Fibroblast of pulmonary artery (primary cell): ENCODE measurements around the gene DRAM2.

Source experiments
- DNase-seq: peaks from one replicate; pipeline ENCODE4 v3.0.0-alpha.2; 2010; ENCODE audit warnings: low read depth
- H3K4me3 ChIP-seq: replicated peaks from 2 replicates; pipeline ENCODE4 v1.5.1; 2011; ENCODE audit warnings: low read depth, mild to moderate bottlenecking, control low read depth, low read length, moderate library complexity
- CTCF ChIP-seq: IDR thresholded peaks from 2 replicates; pipeline ENCODE4 v1.5.1; 2011; ENCODE audit warnings: mild to moderate bottlenecking, control low read depth, low read length, inconsistent platforms; ENCODE audit errors: missing control alignments

The DRAM2 gene

GRCh38 chr1:111175349-111175748 is 35.5 kb upstream of the DRAM2 start:
- no peak overlapping the region for H3K4me3 ChIP-seq
- DNase-seq = no peak
- TF ChIP-seq CTCF = no peak

- H3K4me3 ChIP-seq = no peak overlapping the region
- DNase-seq = no peak
- no peak for TF ChIP-seq CTCF
Observed at GRCh38 chr1:111174070-111174469, 34.2 kb upstream of the DRAM2 start.

GRCh38 chr1:111172463-111172862 is 32.6 kb upstream of the DRAM2 start:
- no peak for TF ChIP-seq CTCF
- H3K4me3 ChIP-seq = no peak overlapping the region
- DNase-seq = no peak

GRCh38 chr1:111164151-111164550 is 24.3 kb upstream of the DRAM2 start:
- no peak for TF ChIP-seq CTCF
- DNase-seq = no peak
- no peak overlapping the region for H3K4me3 ChIP-seq

GRCh38 chr1:111163363-111163762 is 23.5 kb upstream of the DRAM2 start:
- DNase-seq = no peak

GRCh38 chr1:111162488-111162880 is 22.6 kb upstream of the DRAM2 start:
- TF ChIP-seq CTCF = no peak
- H3K4me3 ChIP-seq = no peak overlapping the region
- no peak for DNase-seq

More at GRCh38 chr1:111163363-111163762, 23.5 kb upstream of the DRAM2 start:
- no peak overlapping the region for H3K4me3 ChIP-seq
- no peak for TF ChIP-seq CTCF

- no peak overlapping the region for H3K4me3 ChIP-seq
- peak; percentile 12 for DNase-seq
- TF ChIP-seq CTCF = no peak
Observed at GRCh38 chr1:111161843-111162487, 22.1 kb upstream of the DRAM2 start.
